SJCRH30 (cell line): ENCODE measurements around the gene UPP1. TPM values are rescaled to one million over a fixed set of nuclear protein-coding genes. Genes with fewer than 3 reads are reported as not detected.
"Not testable (repeated sequence)": the region's sequence is repeated elsewhere in the genome, so short reads cannot be mapped to it uniquely, and the experiment has no call there.

ENCODE experiments used
- DNase-seq, 2 experiments: peaks; one replicate each; pipeline ENCODE4 v3.0.0-alpha.2; 2015 to 2020
- H3K27ac ChIP-seq: fragments of 250-450 bp; sonication (Bioruptor Pico); 2 replicates; pipeline ENCODE4 v1.5.1; 2020; ENCODE audit warnings: mild to moderate bottlenecking, moderate library complexity
- H3K27me3 ChIP-seq: fragments of 250-450 bp; sonication (Bioruptor Pico); 2 replicates; pipeline ENCODE4 v1.5.1; 2020; ENCODE audit warnings: mild to moderate bottlenecking, moderate library complexity
- H3K36me3 ChIP-seq: fragments of 250-450 bp; sonication (Bioruptor Pico); 2 replicates; pipeline ENCODE4 v1.5.1; 2020; ENCODE audit warnings: mild to moderate bottlenecking, moderate library complexity
- H3K4me1 ChIP-seq: fragments of 250-450 bp; sonication (Bioruptor Pico); 2 replicates; pipeline ENCODE4 v1.5.1; 2020; ENCODE audit warnings: mild to moderate bottlenecking, moderate library complexity
- H3K4me3 ChIP-seq: fragments of 250-450 bp; sonication (Bioruptor Pico); 2 replicates; pipeline ENCODE4 v1.5.1; 2020; ENCODE audit warnings: mild to moderate bottlenecking, moderate library complexity
- H3K9me3 ChIP-seq: fragments of 250-450 bp; sonication (Bioruptor Pico); replicated peaks from 2 replicates; pipeline ENCODE4 v1.5.1; 2020; ENCODE audit warnings: mild to moderate bottlenecking, moderate library complexity
- total RNA-seq: library from RNA; depleted of rRNA; stranded (reverse); fragments of >200 nt; shearing (Covaris generic); gene quantifications from 2 replicates; pipeline ENCODE4 v1.2.3, GENCODE V29; 2014

Gene UPP1
- total RNA-seq, 1 experiment from 2014 or later = 2.4 TPM

- Histone ChIP-seq H3K4me3 (no peak overlapping the region), H3K27me3 (no peaks in the 10 kb centered on the region), H3K4me1 (no peaks in the 10 kb centered on the region), H3K9me3 (no peaks in the 10 kb centered on the region; the same call in 1 of the 2 replicates), H3K27ac (no peak overlapping the region), H3K36me3 (no peaks in the 10 kb centered on the region; the same call in 1 of the 2 replicates)
- no peak for DNase-seq
Measured at GRCh38 chr7:48067475-48067874, 21.6 kb upstream of the UPP1 start.

- no peak for DNase-seq
- Histone ChIP-seq H3K27me3 (no peaks in the 10 kb centered on the region), H3K27ac (no peak overlapping the region), H3K4me3 (no peak overlapping the region), H3K4me1 (peaks cover 2% of the 10 kb centered on the region; the same call in 1 of the 2 replicates), H3K9me3 (no peaks in the 10 kb centered on the region; the same call in 1 of the 2 replicates), H3K36me3 (no peaks in the 10 kb centered on the region)
Measured at GRCh38 chr7:48074204-48074654, 14.8 kb upstream of the UPP1 start.

- H3K36me3 ChIP-seq = no peaks in the 10 kb centered on the region
- H3K4me1 ChIP-seq = peaks cover 2% of the 10 kb centered on the region; the same call in 1 of the 2 replicates
- DNase-seq = no peak
- no peaks in the 10 kb centered on the region for H3K27me3 ChIP-seq
- no peak overlapping the region for H3K4me3 ChIP-seq
- no peak overlapping the region for H3K27ac ChIP-seq
- no peaks in the 10 kb centered on the region; the same call in 1 of the 2 replicates for H3K9me3 ChIP-seq
Measured at GRCh38 chr7:48077423-48077822, 11.6 kb upstream of the UPP1 start.

DNA sequence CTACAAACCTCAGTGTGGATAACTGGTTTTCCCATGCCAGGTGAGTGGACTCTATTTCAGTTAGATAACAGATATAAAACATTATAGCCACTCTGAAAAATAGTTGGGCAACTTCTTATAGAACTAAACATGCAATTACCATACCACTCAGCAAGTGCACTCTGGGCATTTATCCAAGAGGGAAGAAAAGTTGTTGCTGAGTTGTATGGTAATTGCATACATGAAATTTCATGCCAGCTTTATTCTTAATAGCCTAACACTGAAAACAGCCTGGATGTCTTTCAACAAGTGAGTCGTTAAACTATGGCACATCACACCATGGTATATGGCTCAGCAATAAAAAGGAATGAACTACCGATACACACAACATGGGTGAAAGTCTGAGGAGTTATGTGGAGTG, 10.6 kb upstream of the UPP1 start:
- H3K27me3 ChIP-seq = no peaks in the 10 kb centered on the region

GRCh38 chr7:48082378-48082777, 6.7 kb upstream of the UPP1 start:
- H3K36me3 ChIP-seq, H3K27ac ChIP-seq, DNase-seq, H3K27me3 ChIP-seq, H3K4me3 ChIP-seq, H3K9me3 ChIP-seq: not testable (repeated sequence)
- H3K4me1 ChIP-seq = peaks cover 39% of the 10 kb centered on the region

More for the DNA sequence above, 10.6 kb upstream of the UPP1 start:
- no peak for DNase-seq
- Histone ChIP-seq H3K36me3 (no peaks in the 10 kb centered on the region), H3K27ac (no peak overlapping the region), H3K4me3 (no peak overlapping the region), H3K9me3 (no peaks in the 10 kb centered on the region), H3K4me1 (peaks cover 11% of the 10 kb centered on the region)

DNA sequence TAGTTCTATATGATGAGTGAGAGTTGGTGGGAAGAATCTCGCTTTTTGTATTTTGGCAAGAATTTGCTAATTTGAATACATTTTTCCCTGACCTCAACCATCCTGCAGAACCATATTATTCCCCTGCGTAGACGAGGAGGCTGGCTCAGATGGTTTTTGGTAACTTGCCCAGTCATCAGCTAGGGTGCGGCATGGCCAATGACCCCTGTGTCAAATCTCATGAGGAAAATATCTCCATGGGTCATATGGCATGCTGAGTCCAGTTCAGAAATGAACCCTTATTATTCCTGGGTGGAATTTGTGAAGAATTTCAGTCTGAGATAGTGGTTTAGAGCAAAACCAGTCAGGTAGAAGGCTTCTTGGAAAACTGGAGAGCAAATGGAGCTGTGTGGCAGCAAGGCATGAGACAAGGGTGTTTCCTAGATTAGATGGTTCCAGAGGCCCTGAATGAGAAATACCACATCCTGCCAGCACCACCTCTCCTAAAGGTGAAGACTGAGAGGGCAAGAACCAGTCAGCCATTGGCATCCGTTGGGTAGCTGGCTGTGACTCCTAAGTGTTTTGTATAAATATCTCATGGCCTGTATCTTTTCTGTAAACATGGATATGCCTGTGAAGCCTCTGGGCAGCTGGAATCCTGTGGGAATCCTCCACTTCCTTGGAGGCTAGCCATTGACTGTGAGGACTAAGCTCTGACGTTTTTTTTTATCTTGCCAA, 5.8 kb upstream of the UPP1 start:
- Histone ChIP-seq H3K27me3 (no peaks in the 10 kb centered on the region), H3K4me3 (no peak overlapping the region), H3K4me1 (peaks cover 39% of the 10 kb centered on the region), H3K27ac (peak overlapping the region; percentile 89), H3K36me3 (no peaks in the 10 kb centered on the region), H3K9me3 (no peaks in the 10 kb centered on the region)
- peak; percentile 65 to 73 for DNase-seq

DNA sequence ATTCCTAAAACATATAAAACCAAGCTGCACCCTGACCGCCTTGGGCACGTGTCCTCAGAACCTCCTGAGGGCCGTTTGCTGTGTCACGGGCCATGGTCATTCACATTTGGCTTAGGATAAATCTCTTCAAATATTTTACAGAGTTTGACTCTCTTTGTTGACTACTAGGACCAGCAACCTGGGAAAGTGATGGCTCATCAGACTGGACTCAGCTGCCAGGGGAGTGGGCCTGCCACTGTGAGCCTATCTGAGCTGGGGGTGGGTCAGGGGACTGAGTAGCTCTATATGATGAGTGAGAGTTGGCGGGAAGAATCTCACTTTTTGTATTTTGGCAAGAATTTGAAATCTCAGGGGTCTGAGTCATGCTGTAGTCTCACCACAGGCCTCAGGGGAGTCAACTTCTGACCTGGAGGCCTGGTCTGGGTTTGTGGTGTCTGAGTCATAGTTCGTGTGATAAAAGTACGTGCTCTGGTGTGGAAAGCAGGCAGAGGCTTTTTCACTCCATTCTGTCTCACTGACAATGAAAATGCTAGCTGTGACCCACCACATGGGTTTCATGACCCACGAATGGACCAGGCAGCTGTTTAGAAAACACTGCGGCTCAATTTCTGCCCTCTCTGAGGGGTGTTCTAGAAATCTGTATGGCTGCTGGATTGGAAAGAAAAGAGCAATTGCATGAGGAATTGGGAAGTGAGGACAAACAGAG, 4.2 kb upstream of the UPP1 start:
- Histone ChIP-seq H3K9me3 (no peaks in the 10 kb centered on the region), H3K4me3 (no peak overlapping the region), H3K4me1 (peaks cover 39% of the 10 kb centered on the region), H3K27me3 (no peaks in the 10 kb centered on the region), H3K36me3 (no peaks in the 10 kb centered on the region), H3K27ac (peak overlapping the region; percentile 89)
- DNase-seq = peak; percentile 93 to 96

DNA sequence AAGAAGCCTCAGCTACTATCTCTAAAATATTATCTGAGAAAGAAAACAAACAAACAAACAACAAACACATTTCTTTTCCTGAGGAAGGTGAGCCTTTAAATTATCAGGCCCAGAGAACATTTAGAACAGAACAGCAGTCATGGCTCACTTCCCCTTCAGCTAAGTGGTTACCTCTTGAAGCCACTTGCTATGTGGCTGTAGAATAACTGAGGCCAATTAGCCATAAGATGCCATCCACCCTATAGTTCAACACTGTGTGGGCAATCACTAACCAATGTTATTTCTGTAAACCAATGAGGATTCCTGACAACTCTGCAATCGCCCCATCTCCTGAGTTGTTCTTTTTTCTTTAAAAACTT, 3.7 kb upstream of the UPP1 start:
- H3K36me3 ChIP-seq = no peaks in the 10 kb centered on the region
- no peak for DNase-seq
- no peak overlapping the region for H3K4me3 ChIP-seq
- H3K4me1 ChIP-seq = peaks cover 39% of the 10 kb centered on the region
- no peaks in the 10 kb centered on the region for H3K9me3 ChIP-seq
- peak overlapping the region; percentile 89 for H3K27ac ChIP-seq
- no peaks in the 10 kb centered on the region for H3K27me3 ChIP-seq

DNA sequence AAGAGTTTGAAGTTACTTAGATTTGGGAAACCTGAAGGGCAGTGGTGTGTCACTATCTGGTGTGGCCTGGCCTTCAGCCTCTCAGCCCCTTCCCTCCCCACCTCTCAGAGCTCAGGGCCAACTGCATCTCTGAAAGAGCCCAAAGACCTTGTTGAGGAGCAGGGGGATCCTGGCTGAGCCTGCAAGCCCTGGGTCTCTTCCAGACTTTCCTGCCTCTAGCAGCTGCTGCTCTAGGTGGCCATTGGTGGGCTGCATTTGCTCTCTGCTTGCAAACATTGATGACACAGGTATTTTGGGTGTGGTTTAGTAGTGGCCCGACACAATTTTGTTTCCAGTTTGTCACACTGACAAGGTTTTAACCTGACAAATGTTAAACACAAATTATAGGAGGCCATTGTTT, 3.1 kb upstream of the UPP1 start:
- H3K4me3 ChIP-seq = no peak overlapping the region
- no peaks in the 10 kb centered on the region for H3K9me3 ChIP-seq
- no peaks in the 10 kb centered on the region for H3K36me3 ChIP-seq
- H3K27me3 ChIP-seq = no peaks in the 10 kb centered on the region
- H3K27ac ChIP-seq = peak overlapping the region; percentile 89
- H3K4me1 ChIP-seq = peaks cover 39% of the 10 kb centered on the region
- DNase-seq = peak in 1 of 2 experiments; percentile 43

- Histone ChIP-seq H3K9me3 (no peaks in the 10 kb centered on the region), H3K27me3 (no peaks in the 10 kb centered on the region), H3K27ac (no peak overlapping the region), H3K36me3 (no peaks in the 10 kb centered on the region), H3K4me3 (no peak overlapping the region), H3K4me1 (peaks cover 39% of the 10 kb centered on the region)
- DNase-seq = no peak
Measured at GRCh38 chr7:48087349-48087748, 1.7 kb upstream of the UPP1 start.

DNA sequence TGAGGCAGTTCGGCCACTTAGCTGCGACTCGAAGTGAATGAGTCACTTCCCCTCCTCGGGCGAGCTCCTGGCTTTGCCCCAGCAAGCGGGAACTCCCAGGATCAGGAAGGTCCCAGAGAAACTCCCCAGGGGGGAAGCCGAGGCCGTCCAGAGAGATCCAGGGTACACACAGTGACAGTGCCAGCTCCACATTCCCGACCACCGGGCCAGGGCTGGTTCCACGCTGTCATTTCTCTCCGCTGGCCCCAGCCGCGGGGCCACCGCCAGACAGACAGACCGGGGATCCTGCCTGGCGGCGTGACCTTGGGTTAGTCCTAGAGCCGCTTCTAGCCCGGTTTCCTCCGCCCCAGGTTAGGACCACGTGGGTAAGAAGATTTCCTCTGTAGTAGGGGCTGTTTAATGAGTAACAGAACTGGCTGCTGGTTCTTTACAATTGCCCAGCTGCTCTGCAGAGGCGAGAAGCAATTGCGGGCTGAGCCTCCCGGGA, 463 bp upstream of the UPP1 start:
- no peaks in the 10 kb centered on the region for H3K36me3 ChIP-seq
- peak overlapping the region; percentile 59 for H3K4me3 ChIP-seq
- H3K27ac ChIP-seq = peak overlapping the region; percentile 94
- DNase-seq = peak; percentile 83
- no peaks in the 10 kb centered on the region for H3K9me3 ChIP-seq
- no peaks in the 10 kb centered on the region for H3K27me3 ChIP-seq
- peaks cover 29% of the 10 kb centered on the region for H3K4me1 ChIP-seq

DNA sequence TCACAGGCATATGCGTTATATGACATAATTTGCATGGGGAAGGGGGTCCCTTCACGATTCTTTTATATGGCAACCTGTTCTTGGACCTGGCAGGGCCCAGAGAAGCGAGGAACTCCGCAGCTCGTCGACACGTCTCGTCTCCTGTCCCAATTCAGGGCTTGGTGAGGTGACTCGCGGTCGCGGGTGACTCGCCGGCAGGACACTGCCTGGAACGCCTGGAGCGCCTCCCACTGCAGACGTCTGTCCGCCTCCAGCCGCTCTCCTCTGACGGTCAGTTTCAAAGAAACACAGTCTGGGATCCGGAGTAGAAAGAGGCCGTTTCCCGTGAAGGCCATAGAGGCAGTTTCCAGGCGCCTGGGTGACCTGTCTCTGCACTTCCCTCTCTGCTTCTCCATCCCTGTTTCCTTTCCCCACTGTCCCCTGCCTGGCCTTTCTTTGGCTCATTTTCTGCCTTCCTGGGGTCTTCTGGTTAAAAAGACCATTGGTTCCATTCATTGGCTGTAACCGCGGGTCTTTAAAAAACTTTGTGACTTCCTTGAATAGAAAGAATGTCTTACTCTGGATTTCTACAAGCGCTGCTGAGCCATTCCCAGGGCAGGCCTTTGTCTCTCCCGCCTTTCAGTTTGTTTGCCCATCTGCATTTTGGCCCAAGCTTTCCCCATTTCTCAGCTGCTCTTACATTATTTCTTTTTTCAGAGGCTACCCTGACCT, 1.2 kb downstream of the UPP1 start:
- Histone ChIP-seq H3K4me1 (peaks cover 26% of the 10 kb centered on the region), H3K27ac (no peak overlapping the region), H3K9me3 (no peaks in the 10 kb centered on the region), H3K4me3 (no peak overlapping the region), H3K27me3 (no peaks in the 10 kb centered on the region), H3K36me3 (no peaks in the 10 kb centered on the region)
- DNase-seq = no peak

DNA sequence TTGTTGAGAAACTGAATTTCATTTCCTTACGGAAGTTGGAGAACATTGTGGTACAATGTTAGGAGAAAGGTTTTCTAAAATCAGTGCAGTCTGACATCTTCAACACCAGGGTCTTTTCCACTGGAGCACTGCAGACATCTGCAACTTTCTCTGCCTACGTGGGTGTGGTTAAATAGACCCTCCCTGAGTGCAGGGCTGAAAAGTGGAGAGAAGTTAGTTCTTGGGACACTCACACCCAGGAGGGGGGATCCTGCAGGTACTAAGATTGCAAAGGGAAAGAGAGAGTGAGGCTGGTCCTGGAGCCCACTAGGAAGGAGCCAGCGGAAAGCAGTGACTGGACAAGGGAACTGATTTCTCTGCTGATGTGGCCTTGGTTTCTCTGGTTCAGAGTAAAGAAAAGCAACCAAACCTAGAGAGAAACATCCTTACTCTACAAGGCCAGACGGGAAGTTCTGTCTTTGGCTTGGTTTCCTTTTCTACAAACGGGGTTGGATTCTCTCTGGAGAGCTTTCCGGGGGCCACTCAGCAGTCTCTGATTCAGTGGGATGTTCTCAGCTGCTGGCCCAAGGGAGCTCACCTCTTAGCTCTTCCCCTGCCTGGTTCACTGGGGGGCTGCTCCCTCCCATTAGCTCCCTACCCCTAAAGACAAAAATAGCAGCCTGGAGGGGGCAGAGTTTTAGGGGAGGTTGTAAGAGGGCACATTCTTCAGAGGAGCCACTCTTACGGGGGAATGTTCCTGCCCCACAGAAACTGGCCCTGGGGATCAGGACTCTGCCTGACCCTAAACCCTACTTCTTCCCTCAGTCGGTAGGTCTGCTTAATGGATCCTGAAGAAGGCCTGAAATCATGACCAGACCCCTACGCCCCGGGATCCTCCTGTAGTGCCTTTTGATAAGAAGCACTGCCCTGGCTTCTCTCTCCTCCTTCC, 2.7 kb downstream of the UPP1 start:
- DNase-seq = no peak
- Histone ChIP-seq H3K36me3 (no peaks in the 10 kb centered on the region), H3K9me3 (no peaks in the 10 kb centered on the region), H3K27ac (no peak overlapping the region), H3K4me3 (no peak overlapping the region), H3K4me1 (peaks cover 13% of the 10 kb centered on the region), H3K27me3 (no peaks in the 10 kb centered on the region)

- no peaks in the 10 kb centered on the region for H3K27me3 ChIP-seq
- no peak overlapping the region for H3K4me3 ChIP-seq
- no peaks in the 10 kb centered on the region for H3K36me3 ChIP-seq
- H3K4me1 ChIP-seq = peaks cover 12% of the 10 kb centered on the region
- no peaks in the 10 kb centered on the region for H3K9me3 ChIP-seq
- peak overlapping the region; percentile 49 for H3K27ac ChIP-seq
- DNase-seq = no peak
Measured at GRCh38 chr7:48094861-48095293, 5.8 kb downstream of the UPP1 start.
